Medulla oblongata (tissue), 1 donor: ENCODE measurements around the gene LDLRAD4.

Source experiments
- DNase-seq: peaks from one replicate; pipeline ENCODE4 v3.0.0-alpha.2; 2015; ENCODE audit errors: extremely low spot score

LDLRAD4 gene

DNA sequence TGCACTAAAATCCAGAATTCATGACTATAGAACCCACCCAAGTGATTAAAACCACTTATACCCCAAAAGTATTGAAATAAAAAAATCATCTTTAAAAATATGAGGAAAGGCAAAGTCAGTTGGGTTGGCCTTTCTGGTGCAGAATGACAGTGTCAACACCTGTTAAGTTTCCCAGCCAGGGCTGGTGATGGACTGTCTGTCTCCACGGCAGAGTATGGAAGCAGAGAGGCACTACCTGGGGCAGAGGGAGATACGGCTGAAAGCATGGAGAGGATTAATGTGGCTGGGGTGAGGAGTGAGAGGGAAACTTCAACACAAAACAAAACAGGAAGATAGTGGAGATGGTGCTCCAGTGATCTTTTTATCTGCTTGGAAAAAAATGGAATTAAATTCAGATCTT, 292.0 kb downstream of the LDLRAD4 start:
- no peak for DNase-seq

DNA sequence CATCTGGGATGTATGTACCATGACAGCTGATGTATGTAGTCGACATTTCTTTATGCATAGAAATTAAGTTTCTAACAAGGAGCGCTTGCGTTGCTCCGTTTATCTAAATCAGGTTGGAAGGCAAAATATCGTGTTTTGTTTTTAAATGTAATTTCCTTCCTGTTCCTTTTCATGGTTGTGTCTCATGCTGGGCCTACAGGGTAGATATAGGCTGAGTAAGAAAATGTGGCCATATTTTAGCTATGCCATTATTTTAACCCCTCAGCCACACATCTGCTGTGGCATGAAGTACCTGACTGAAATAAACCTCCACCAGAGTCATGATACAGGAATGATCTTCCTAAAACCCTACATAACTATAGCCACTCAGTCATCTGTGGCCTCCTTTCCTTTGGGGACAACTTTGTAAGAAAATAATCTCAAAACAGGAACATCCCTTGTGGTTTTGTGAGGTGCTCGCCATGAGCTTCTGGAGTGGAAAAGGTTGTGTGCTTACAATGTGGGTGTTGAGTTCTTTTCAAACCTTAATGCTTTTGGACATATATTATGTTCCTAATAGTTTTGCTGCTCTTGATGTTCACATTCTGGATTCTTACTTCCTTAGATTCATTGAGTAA, 293.5 kb downstream of the LDLRAD4 start:
- no peak for DNase-seq

DNA sequence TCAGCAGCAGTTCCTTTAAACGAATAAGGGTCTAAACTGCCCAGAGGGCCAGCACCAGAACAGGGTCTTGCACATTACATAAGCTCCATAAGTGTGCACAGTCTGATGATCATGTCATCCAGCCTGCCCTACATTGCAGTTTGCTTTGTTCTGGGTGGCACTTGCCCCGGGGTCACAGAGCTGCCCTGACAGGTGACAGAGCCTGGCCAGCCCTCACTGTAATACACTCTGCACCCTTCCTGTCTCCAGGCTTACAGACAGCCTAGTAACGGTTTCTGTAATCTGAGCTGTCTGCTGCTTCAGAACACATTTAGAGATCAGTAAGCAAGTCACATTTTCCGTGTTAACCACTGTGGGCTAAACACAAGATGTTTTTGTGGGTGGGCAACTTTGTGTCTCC, 294.5 kb downstream of the LDLRAD4 start:
- DNase-seq: no peak

DNA sequence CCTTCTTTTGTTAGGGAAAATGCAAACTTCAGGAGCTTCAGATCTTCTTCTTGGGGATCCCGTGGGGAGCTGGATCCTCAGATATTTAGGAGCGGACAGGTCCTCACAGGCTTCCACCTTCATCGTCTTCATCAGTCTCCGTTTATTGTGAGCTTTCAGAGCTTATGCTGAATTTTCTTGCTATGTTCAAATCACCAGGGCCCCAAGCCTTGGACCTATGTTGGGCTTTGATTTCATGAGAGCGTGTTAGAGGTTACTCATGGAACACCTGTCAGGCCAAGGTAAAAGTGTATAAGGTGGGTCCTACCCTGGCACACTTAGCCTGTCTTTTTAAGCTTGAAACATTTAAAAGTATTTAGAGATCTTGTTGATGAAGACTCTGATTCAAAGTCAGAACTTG, 294.9 kb downstream of the LDLRAD4 start:
- DNase-seq: no peak

DNA sequence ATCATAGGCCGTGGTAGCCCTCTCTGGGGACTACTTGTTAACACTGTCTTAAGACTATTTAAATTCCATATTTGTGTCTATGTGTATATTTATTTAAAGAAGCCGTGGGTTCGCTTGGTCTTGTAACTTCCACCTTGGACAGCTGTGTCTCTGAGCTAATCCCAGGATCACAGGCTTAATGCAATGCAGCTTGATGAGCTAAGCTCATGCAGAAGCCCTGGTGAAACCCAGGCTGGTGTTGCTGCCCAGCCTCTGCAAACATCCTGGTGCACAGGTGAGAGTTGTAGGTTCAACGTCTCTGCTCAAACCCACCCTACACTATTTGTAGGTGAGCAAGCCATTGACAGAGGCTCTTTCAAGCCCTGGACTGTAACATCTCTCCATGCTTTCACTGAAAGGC, 296.0 kb downstream of the LDLRAD4 start:
- no peak for DNase-seq

DNA sequence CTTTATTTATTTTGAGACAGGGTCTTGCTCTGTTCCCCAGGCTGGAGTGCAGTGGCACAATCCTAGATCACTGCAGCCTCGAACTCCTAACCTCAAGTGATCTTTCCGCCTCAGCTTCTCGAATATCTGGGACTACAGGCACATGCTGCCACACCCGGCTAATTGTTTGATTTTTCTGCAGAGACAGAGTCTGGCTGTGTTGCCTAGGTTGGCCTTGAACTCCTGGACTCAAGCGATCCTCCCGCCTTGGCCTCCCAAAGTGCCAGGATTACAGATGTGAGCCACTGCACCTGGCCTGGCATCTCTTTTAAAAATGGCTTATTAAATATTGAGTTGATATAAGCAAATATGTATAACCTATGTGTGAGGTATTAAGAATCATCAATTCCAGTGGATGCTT, 298.3 kb downstream of the LDLRAD4 start:
- DNase-seq: no peak

DNA sequence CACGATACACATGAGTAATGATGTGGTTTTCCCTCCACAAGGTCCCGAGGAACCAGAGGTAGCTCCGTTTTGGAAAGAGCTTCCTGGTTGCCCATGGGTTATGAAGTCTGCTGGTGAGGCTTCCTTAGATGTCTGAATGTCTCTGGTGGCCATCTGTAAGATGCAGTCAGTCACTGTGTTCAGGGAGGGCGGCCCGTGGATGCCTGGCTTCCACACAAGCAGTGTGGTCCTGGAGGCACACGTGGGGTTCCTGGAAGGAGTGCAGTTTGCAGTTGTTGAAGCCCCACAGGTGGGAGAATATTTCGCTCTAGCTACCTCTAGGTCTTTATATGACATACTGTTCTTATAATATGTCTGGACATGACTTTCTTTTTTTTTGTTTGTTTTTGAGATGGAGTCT, 298.8 kb downstream of the LDLRAD4 start:
- no peak for DNase-seq

DNA sequence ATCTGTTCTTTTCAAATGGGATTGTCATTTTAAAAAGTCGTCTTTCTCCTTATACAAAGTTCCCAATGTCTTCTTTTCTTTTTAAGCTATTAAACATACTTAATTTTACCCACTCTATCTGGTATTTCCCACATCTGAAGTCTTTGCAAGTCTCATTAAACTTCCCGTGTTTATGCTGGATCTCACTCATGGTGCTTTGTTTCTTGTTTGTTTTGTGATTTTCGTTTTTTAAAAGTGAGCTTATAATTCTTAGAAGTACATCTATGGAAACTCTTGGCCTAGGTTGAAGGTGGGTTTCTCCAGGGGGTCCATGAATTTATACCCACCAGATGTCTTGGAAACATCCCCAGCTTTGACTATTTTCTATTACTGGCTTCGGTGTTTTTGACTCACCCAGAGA, 299.8 kb downstream of the LDLRAD4 start:
- DNase-seq: no peak

DNA sequence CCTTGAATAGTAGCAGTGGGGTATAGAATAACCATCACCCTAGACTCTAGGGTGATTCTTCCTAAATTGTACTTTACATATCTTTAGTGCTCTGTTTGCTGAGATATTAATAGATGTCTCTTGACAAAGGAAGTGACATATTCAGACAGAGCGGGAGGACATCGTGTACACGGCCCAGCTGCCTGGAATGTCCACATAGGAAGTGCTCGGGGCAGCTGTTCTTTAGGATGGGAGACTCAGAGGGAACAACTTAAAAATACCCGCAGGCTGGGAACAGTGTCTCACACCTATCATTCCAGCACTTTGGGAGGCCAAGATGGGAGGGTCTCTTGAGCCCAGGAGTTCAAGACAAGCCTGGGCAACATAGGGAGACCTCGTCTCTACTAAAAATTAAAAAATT, 301.7 kb downstream of the LDLRAD4 start:
- no peak for DNase-seq

DNA sequence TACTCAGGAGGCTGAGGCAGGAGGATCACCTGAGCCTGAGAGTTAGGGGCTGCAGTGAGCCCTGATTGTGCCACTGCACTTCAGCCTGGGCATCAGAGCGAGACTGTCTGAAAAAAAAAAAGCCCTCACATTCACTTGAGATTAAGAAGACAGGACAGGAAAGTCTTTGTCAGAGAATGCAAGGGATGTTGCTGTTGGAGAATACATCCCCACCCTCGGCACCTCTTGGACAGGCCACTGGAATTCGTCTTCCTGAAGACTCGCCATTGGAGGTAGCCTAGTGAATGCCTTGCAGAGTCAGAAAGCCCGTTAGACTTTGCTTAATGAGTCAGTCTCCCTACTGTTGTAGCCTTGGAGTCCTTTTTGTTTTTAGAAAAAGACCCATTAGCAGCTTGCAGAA, 302.2 kb downstream of the LDLRAD4 start:
- no peak for DNase-seq

DNA sequence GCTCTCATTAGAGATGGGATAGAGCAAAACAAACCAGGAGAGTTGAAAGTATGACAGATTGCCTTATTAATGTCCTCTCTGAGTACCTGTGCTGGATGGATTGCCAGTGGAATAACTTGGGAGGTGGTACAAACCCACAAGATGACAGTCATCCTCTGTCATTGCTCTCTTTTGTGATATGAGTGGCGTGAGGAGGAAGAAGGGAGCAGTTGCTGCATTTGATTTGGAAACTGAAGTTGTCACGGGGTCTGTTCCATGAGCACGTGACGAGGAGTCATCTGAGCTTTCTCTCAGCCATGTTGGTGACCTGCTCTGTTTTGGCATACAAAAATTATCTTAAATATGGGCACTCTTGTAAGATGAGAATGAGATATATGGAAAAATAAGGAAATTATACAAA, 302.9 kb downstream of the LDLRAD4 start:
- DNase-seq: no peak

DNA sequence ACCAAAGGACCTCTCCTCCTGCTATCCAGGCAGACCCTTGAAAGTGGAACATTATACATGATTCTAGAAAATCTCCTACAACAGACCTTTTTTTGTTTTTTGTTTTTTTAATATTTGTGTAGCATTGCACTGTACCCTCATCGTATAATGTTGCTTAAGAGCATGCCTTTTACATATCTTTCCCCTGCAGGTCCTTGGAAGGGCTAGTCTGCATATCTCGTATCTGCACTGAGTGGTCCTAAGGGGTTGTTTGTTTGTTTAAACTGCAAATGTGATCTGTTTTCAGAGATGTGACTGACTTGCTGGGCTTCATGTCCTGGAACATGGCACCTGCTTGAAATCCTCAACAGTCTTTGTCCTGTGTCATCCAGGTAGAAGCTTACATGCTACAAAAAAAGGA, 303.7 kb downstream of the LDLRAD4 start:
- DNase-seq: no peak

DNA sequence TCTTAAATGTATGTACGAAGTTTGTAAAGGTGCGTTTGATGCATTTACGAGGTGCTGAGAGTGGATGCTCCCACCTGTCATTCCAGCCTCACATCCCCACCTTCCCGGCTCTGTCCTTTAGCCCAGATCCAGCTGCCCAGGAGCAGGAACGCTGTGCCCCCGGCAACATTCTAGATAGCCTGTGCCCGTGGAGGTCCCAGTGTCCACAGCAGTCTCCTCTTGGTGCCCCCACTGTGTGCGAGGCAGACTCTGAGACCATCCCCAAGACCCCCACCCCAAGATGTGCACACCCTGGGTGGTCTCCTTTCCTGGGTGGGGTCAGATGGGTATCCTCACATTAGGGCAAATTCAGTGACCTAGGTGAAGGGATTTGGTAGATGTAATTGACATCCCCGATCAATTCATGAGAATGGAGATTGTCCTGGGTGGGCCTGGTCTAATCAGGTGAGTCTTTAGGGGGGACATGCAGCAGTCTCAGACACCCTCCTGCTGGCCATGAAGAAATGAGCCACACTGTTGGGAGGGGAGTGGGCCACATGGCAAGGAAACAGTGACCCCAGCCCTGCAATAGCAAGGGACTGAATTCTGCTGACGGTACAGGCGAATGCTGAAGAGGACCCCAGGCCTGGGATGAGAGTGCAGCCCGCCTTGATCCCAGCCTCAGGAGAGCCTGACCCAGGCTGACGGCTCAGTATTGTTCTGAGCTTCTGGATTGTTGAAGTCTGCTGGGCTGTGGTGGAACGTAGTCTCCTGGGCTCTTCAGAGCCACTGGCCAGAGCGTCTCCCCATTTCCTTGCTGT, 304.5 kb downstream of the LDLRAD4 start:
- no peak for DNase-seq

DNA sequence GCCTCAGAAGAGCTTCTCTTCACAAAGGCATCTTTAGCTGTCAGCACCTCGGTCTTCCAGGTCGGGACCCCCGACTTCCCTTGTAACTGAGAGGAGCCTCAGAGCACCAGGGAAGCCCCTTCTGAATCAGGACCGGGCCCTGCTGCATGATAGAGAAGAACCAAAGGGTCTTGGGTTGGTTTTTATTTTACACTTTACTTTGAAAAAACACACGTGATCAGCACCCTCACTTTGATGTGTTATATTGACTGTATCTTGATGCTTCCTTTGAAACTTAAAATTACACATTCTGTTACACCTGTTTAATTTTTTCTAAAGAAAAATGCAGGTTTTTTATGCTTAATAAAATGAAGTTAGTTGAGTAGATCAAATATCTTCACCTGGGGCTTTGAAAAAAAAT, 305.5 kb downstream of the LDLRAD4 start:
- no peak for DNase-seq

DNA sequence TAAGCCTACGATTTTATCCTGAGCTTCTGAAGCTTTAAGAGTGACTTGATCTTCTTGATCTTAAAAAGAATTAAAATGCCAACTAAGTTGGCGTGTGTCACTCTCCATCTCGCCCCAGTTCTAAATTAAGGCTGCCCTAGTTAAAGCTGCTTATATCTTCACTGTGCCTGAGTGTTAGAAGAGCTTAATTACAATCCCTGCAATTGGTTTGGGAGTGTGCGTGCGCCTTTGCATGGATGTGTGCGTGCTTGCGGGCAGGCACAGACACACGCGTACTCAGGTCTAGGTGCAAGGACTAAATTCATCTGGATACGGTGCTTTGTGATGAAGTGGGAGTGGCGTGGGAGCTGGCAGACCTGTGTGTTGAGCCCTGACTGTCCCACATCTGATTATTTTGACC, 306.3 kb downstream of the LDLRAD4 start:
- no peak for DNase-seq

DNA sequence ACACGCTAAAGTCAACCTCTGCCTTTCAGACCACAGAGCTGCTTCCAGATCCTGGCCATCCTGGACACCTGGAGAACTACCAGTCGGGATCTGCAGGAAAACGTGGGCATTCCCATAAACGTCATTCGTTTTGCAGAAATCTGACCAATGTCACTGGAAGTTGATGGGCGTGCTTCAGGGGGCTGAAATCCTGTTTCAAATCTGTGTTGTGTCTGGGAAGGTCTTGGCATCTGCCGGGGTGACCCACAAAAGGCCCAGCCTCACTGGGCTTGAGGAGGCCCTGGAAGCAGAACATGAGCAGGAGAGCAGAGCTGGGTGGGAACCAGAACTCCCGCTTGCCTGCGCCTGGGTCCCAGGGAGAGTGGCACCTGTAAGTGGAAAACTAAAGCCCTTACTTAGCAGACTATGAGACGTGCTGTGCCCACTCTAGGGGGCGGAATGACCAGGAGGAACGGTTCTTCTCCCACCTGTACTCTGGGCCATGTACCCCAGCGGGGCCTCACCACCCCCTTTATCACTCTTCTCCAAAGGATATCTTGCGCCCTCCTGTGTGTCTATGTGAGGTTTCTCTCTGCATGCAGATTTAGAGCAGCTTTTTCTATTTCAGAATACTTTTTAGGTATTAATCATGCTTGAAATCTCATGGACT, 306.9 kb downstream of the LDLRAD4 start:
- no peak for DNase-seq

DNA sequence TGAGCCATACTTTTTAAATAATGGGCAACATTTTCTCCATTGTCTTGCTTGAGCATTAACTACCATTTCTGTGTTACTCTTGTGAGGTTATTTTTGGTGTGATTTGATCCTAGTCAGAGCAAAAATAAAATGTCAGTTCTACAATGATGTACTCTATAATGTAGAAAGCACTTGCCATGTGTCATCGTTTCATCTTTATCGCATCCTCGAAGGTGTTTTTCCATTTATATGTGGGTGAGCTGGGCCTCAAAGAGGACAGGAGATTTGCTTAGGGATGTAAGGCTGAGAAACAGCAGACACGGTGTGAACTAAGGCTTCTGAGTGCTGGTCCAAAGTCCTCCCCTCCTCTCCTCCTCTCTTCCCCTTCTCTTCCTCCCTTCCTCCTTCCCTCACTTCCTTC, 308.0 kb downstream of the LDLRAD4 start:
- no peak for DNase-seq

DNA sequence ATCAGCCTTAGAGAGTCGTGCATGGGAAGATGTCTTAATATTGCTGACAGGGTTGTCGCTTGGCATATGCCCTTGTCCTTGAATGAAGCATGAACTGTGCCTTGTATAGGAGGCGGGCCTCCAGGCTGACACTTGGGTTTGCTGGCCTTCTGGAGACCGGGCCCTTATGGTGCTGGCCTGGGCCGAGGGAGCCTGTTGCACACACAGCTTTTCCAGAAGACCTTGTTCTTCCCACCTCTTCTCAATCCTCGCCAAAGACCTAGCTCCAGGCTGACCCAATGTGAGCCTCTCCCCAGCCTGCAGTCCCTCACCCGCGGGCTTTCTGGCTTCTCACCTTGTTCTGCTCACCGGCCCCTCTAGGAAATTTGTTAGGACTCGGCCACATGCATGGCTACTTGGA, 308.7 kb downstream of the LDLRAD4 start:
- no peak for DNase-seq

DNA sequence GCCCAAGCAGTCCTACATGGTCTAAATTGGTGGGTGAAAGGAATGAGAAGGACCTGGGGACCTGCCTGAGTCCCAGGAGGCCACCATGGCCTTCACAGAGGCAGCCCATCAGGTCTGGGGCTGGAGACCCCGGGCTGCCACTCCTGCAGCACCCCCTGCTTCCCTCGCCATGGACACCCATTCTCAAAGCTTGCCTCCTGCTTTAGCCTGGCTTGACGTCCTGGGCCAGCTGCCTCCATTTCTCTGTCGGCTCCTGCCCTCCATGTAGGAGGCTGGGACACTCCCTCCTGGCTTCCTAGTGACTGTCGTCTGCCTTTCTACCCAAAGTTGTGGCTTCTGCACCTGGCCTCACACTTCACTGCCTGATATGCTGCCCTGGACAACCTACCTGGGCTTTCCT, 309.2 kb downstream of the LDLRAD4 start:
- DNase-seq: no peak

DNA sequence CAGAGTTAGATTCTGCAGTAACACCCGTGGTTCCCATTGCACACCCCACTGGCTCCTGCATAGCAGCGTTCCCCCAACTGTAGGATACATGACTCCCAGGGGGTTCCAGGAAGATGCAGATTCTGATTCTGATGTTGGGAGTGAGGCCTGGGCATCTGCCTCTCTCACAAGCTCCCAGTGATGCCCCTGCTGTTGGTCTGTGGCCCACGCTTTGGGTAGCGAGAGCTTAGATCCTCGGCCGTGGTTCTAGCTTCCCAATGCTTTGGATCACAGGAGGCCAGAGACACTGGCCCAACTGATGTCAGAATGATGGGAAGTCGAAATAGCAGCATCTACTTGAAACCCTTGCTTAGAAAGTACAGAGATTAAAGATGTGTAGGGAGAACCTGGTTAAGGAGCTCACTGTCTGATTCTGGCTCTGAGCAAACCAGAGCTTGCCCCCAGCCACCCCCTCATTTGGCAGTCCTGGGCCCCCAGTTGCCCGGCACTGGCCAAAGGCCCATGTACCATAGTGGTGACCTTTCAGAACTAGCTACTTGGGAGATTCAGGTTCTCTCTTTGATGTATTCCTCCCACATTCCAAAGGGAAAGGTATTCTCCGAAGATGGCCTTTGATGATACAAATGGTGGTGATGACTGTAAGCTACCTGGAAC, 310.3 kb downstream of the LDLRAD4 start:
- DNase-seq: no peak

DNA sequence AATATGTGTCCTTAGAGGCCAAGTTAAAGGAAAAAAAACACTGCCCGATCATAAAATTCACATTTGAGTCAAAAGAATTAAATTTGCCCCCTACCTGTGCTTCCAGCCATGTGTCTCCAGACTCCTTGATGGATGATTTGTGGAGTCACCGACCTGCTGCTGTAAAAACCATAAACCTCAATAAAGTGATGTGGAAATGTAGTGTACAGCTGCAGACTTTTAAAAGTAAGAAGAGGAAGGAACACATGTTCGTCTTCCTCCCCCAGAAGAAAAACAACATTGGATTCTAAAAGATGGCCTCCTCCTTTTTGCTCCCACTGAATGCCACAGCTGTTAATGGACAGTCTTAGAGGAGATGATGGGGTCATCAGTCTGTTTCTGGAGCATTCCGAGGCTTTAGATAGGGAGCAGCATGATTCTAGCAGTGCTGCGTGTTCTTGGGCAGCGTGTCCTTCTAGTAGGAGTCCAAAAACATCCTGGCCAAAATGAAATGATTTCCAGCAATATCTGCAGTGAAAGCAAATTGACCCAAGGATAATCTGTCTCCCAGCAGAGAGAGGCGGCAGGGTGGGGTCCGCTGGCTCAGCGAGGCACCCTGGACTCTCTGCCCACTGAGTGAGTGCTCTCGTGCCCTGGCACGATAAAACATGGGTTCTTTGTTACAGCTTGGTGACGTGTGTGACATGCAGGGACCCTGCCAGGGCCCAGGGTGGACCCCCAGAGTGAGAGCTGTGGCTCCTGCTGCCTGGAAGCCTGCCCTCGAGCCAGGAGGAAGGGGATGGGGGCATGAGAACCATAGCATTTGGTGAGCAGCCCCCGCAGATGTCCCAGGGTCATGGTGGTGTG, 311.7 kb downstream of the LDLRAD4 start:
- no peak for DNase-seq

DNA sequence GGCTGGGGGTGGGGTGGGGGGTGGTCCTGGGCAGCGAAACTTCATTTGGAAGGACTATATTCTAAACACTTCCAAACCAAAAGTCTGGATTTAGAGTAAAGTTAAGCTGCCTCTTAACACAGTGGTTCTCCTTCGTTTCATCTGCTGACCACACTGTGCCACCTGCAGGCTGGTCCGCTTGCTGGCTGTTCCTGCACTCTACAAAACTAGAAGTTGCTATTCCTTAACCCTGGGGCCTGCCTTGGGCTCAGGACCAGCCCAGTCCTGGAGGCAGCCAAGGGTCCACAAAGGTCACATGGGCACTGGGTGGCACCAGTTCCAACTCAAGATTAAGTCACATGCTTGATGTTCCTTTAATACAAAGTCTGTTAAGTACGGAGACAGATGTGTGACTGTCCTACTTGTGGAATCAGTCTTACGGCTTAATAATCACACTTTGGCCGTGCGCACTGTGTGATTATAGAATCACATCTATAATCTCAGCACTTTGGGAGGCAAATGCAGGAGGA, 312.4 kb downstream of the LDLRAD4 start:
- DNase-seq: peak; percentile 85
